ENCODE results near the gene NUCKS1. TPM values are rescaled to one million over a fixed set of nuclear protein-coding genes. Genes with fewer than 3 reads are reported as not detected.

The NUCKS1 gene
- total RNA-seq, 1 experiment from 2014 or later = 101 TPM

GRCh38 chr1:205719015-205719414, 31.0 kb downstream of the NUCKS1 start:
- no peak overlapping the region for H3K4me3 ChIP-seq (ENCODE audit: low read length)
- no peaks in the 10 kb centered on the region; the same call in 1 of the 2 replicates for H4K20me1 ChIP-seq (ENCODE audit: low read length)
- no peaks in the 10 kb centered on the region for H3K9me3 ChIP-seq (ENCODE audit: low read length)
- H3K4me1 ChIP-seq (ENCODE audit: insufficient read depth, low read length) = peaks cover 9% of the 10 kb centered on the region; the same call in 1 of the 2 replicates
- CTCF ChIA-PET = no interaction called here
- no peak overlapping the region for H3K4me2 ChIP-seq (ENCODE audit: low read length)
- no peaks in the 10 kb centered on the region for H3K79me2 ChIP-seq (ENCODE audit: low read length)
- DNase-seq = no peak
- H3K9ac ChIP-seq (ENCODE audit: low read length) = no peak overlapping the region
- H3K36me3 ChIP-seq (ENCODE audit: low read depth, low read length) = peaks cover 71% of the 10 kb centered on the region
- POLR2A ChIA-PET (ENCODE audit: unreplicated experiment) = no interaction called here
- no peak for TF ChIP-seq EZH2phosphoT487 (IDR thresholded peaks at IDR 0.05; ENCODE audit: borderline replicate concordance, low read length)
- TF ChIP-seq EZH2 (IDR thresholded peaks at IDR 0.05; ENCODE audit: low read length, unreplicated experiment) = no peak
- TF ChIP-seq, protein P1, sequence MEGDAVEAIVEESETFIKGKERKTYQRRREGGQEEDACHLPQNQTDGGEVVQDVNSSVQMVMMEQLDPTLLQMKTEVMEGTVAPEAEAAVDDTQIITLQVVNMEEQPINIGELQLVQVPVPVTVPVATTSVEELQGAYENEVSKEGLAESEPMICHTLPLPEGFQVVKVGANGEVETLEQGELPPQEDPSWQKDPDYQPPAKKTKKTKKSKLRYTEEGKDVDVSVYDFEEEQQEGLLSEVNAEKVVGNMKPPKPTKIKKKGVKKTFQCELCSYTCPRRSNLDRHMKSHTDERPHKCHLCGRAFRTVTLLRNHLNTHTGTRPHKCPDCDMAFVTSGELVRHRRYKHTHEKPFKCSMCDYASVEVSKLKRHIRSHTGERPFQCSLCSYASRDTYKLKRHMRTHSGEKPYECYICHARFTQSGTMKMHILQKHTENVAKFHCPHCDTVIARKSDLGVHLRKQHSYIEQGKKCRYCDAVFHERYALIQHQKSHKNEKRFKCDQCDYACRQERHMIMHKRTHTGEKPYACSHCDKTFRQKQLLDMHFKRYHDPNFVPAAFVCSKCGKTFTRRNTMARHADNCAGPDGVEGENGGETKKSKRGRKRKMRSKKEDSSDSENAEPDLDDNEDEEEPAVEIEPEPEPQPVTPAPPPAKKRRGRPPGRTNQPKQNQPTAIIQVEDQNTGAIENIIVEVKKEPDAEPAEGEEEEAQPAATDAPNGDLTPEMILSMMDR (conservative IDR thresholded peaks at IDR 0.05; ENCODE audit: low read depth, low read length) = no peak
- BruUV-seq (replicated peaks) = no TSS peak
- no peaks in the 10 kb centered on the region for H3K27me3 ChIP-seq (ENCODE audit: low read length)
- H3K9me2 ChIP-seq (replicated peaks; ENCODE audit: low read length) = no peaks in the 10 kb centered on the region
- no peak for ATAC-seq
- H3K27ac ChIP-seq (ENCODE audit: low read length) = no peak overlapping the region
- H3F3A ChIP-seq (ENCODE audit: low read length, unreplicated experiment) = no peaks in the 10 kb centered on the region
- no peak overlapping the region for H2AFZ ChIP-seq (ENCODE audit: low read length)
- intact Hi-C loops (cut with micrococcal nuclease) = no loop called here

GRCh38 chr1:205716371-205717132, 33.4 kb downstream of the NUCKS1 start:
- Histone ChIP-seq H3K27me3 (ENCODE audit: low read length) (no peaks in the 10 kb centered on the region), H3K9me2 (replicated peaks; ENCODE audit: low read length) (no peaks in the 10 kb centered on the region), H2AFZ (ENCODE audit: low read length) (no peak overlapping the region), H3F3A (ENCODE audit: low read length, unreplicated experiment) (no peaks in the 10 kb centered on the region), H3K79me2 (ENCODE audit: low read length) (no peaks in the 10 kb centered on the region), H3K4me3 (ENCODE audit: low read length) (no peak overlapping the region), H3K9me3 (ENCODE audit: low read length) (no peaks in the 10 kb centered on the region), H3K9ac (ENCODE audit: low read length) (no peak overlapping the region), H3K27ac (ENCODE audit: low read length) (no peak overlapping the region), H3K4me1 (ENCODE audit: insufficient read depth, low read length) (peaks cover 9% of the 10 kb centered on the region; the same call in 1 of the 2 replicates), H3K4me2 (ENCODE audit: low read length) (no peak overlapping the region), H4K20me1 (ENCODE audit: low read length) (no peaks in the 10 kb centered on the region), H3K36me3 (ENCODE audit: low read depth, low read length) (peaks cover 64% of the 10 kb centered on the region)
- TF ChIP-seq, protein P1 (conservative IDR thresholded peaks at IDR 0.05; ENCODE audit: low read depth, low read length) = no peak
- TF ChIP-seq EZH2 (IDR thresholded peaks at IDR 0.05; ENCODE audit: low read length, unreplicated experiment) (no peak), EZH2phosphoT487 (IDR thresholded peaks at IDR 0.05; ENCODE audit: borderline replicate concordance, low read length) (no peak)
- ATAC-seq (no peak), DNase-seq (no peak)
- intact Hi-C loops (cut with micrococcal nuclease) = no loop called here
- ChIA-PET POLR2A (ENCODE audit: unreplicated experiment) (no interaction called here), CTCF (no interaction called here)
- no TSS peak for BruUV-seq (replicated peaks)

- Histone ChIP-seq H3K4me3 (ENCODE audit: low read length) (no peak overlapping the region), H3K27me3 (ENCODE audit: low read length) (no peaks in the 10 kb centered on the region), H2AFZ (ENCODE audit: low read length) (no peak overlapping the region), H3K4me1 (ENCODE audit: insufficient read depth, low read length) (peaks cover 9% of the 10 kb centered on the region; the same call in 1 of the 2 replicates), H3K4me2 (ENCODE audit: low read length) (no peak overlapping the region), H3K79me2 (ENCODE audit: low read length) (no peaks in the 10 kb centered on the region), H4K20me1 (ENCODE audit: low read length) (no peaks in the 10 kb centered on the region), H3K9me3 (ENCODE audit: low read length) (no peaks in the 10 kb centered on the region), H3K9ac (ENCODE audit: low read length) (no peak overlapping the region), H3K27ac (ENCODE audit: low read length) (no peak overlapping the region), H3F3A (ENCODE audit: low read length, unreplicated experiment) (no peaks in the 10 kb centered on the region), H3K9me2 (replicated peaks; ENCODE audit: low read length) (no peaks in the 10 kb centered on the region), H3K36me3 (ENCODE audit: low read depth, low read length) (peaks cover 58% of the 10 kb centered on the region)
- BruUV-seq (replicated peaks) = no TSS peak
- ChIA-PET POLR2A (ENCODE audit: unreplicated experiment) (interaction anchor here (0.6 kb wide), 1 partner anchor 20 kb away, joined by 5 read pairs; no protein-coding TSS in a partner anchor), CTCF (no interaction called here)
- no peak for TF ChIP-seq EZH2phosphoT487 (IDR thresholded peaks at IDR 0.05; ENCODE audit: borderline replicate concordance, low read length)
- no peak for TF ChIP-seq EZH2 (IDR thresholded peaks at IDR 0.05; ENCODE audit: low read length, unreplicated experiment)
- TF ChIP-seq, protein P1 (conservative IDR thresholded peaks at IDR 0.05; ENCODE audit: low read depth, low read length) = no peak
- intact Hi-C loops (cut with micrococcal nuclease) = no loop called here
- no peak for DNase-seq
- ATAC-seq = no peak
Measured at GRCh38 chr1:205715628-205716027, 34.4 kb downstream of the NUCKS1 start.

Data from PC-3 (cell line).